Nephron (organoid): ENCODE results near the gene NDUFS8.

Experiments
- H3K27ac Mint-ChIP-seq, 3 experiments: 2 replicates each; pipeline ENCODE4 v1.8.0; 2020; ENCODE audit warnings: mixed read lengths in 3 of 3, mild to moderate bottlenecking in 2 of 3, moderate library complexity in 1 of 3
- H3K27me3 Mint-ChIP-seq: 2 replicates; pipeline ENCODE4 v1.8.0; 2021; ENCODE audit warnings: low read depth, mild to moderate bottlenecking, moderate library complexity, mixed read lengths
- H3K36me3 Mint-ChIP-seq: 2 replicates; pipeline ENCODE4 v1.8.0; 2020; ENCODE audit warnings: low read depth, mixed read lengths
- H3K4me1 Mint-ChIP-seq: 2 replicates; pipeline ENCODE4 v1.8.0; 2020; ENCODE audit warnings: mixed read lengths
- H3K4me3 Mint-ChIP-seq, 3 experiments: 2 replicates each; pipeline ENCODE4 v1.8.0; 2020; ENCODE audit warnings: mild to moderate bottlenecking in 3 of 3, mixed read lengths in 3 of 3, moderate library complexity in 2 of 3
- H3K9me3 Mint-ChIP-seq: 2 replicates; pipeline ENCODE4 v1.8.0; 2020; ENCODE audit warnings: mixed read lengths
- TF ChIP-seq, protein P1 (sequence below), 3 experiments: fragments of 200-600 bp; sonication (generic); IDR thresholded peaks; one replicate each; pipeline ENCODE4 v1.5.0; 2021; ENCODE audit warnings: antibody characterized with exemption in 3 of 3; ENCODE audit not compliant: unreplicated experiment in 3 of 3

The NDUFS8 gene

GRCh38 chr11:68021167-68021787, 9.2 kb upstream of the NDUFS8 start:
- Mint-ChIP-seq H3K4me3 (no peak overlapping the region), H3K9me3 (peaks cover 14% of the 10 kb centered on the region), H3K36me3 (peaks cover 24% of the 10 kb centered on the region), H3K27ac (no peak overlapping the region), H3K27me3 (peaks cover 7% of the 10 kb centered on the region), H3K4me1 (peaks cover 10% of the 10 kb centered on the region)
- TF ChIP-seq, protein P1, sequence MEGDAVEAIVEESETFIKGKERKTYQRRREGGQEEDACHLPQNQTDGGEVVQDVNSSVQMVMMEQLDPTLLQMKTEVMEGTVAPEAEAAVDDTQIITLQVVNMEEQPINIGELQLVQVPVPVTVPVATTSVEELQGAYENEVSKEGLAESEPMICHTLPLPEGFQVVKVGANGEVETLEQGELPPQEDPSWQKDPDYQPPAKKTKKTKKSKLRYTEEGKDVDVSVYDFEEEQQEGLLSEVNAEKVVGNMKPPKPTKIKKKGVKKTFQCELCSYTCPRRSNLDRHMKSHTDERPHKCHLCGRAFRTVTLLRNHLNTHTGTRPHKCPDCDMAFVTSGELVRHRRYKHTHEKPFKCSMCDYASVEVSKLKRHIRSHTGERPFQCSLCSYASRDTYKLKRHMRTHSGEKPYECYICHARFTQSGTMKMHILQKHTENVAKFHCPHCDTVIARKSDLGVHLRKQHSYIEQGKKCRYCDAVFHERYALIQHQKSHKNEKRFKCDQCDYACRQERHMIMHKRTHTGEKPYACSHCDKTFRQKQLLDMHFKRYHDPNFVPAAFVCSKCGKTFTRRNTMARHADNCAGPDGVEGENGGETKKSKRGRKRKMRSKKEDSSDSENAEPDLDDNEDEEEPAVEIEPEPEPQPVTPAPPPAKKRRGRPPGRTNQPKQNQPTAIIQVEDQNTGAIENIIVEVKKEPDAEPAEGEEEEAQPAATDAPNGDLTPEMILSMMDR (IDR thresholded peaks at IDR 0.05; ENCODE audit: unreplicated experiment in 3 of 3) = peak in 1 of 3 experiments; percentile 38

DNA sequence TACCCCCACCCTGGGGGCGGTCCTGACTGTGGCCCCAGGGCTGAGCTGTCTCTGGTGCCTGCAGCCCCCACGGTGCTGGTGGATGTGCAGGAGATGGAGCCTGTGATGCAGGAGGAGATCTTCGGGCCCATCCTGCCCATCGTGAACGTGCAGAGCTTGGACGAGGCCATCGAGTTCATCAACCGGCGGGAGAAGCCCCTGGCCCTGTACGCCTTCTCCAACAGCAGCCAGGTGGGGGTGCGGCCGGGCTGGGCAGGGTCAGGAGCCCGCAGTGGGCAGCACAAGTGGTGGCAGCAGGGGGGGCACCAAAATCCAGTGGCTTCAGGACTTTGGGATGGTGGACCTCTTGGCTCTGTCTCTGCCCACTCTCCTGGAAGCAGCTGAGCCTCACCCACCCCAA, 8.0 kb upstream of the NDUFS8 start:
- H3K27me3 Mint-ChIP-seq = peaks cover 7% of the 10 kb centered on the region
- peaks cover 14% of the 10 kb centered on the region for H3K9me3 Mint-ChIP-seq
- peaks cover 5% of the 10 kb centered on the region for H3K4me1 Mint-ChIP-seq
- TF ChIP-seq, protein P1 (IDR thresholded peaks at IDR 0.05; ENCODE audit: unreplicated experiment in 3 of 3) = no peak
- no peak overlapping the region for H3K4me3 Mint-ChIP-seq
- no peak overlapping the region for H3K27ac Mint-ChIP-seq
- peaks cover 26% of the 10 kb centered on the region for H3K36me3 Mint-ChIP-seq

DNA sequence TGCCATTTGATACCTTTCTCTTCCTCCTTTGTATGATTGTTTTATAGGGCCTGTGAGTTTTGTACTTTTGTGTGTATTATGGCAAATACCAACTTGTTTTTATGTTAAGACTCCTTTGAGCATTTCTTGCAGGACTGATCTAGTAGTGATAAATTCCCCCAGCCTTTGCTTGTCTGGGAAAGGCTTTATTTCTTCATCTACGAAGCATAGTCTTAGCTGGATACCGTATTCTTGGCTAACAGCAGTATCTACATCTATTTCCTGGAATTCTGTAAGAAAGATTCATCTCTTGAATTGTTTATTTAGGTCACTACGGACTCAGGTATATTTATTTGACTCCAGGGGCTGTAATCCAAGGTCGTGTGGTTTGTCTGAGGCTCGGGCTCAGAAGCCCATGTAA, 6.0 kb upstream of the NDUFS8 start:
- TF ChIP-seq, protein P1 (IDR thresholded peaks at IDR 0.05; ENCODE audit: unreplicated experiment in 3 of 3) = no peak
- Mint-ChIP-seq H3K36me3 (peaks cover 26% of the 10 kb centered on the region), H3K27me3 (peaks cover 3% of the 10 kb centered on the region), H3K27ac (no peak overlapping the region), H3K4me1 (peaks cover 8% of the 10 kb centered on the region), H3K4me3 (no peak overlapping the region), H3K9me3 (peaks cover 14% of the 10 kb centered on the region)

DNA sequence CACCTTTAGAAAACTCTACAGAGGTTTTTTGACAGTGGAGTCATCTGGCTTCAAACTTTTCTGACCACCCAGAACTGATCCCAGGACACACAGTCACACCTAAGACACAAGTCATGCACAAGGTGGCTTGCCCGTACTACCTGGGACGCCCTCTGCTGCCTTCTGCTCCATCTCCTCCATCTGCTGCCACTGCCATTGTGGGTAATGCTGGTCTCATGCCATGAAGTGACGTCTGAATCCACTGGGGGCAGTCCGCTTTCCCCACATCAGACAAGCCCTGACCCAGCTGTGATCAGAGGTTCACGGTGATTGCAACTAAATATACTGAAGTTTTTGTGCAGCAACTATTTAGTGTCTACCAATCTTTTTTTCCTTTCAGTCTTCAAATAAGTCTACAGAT, 5.4 kb upstream of the NDUFS8 start:
- no peak overlapping the region for H3K27ac Mint-ChIP-seq

GRCh38 chr11:68026391-68027105, 3.9 kb upstream of the NDUFS8 start:
- TF ChIP-seq, protein P1 (IDR thresholded peaks at IDR 0.05; ENCODE audit: unreplicated experiment in 3 of 3) = no peak
- Mint-ChIP-seq H3K9me3 (peaks cover 14% of the 10 kb centered on the region), H3K36me3 (peaks cover 26% of the 10 kb centered on the region), H3K4me1 (peaks cover 18% of the 10 kb centered on the region), H3K27me3 (no peaks in the 10 kb centered on the region), H3K27ac (no peak overlapping the region), H3K4me3 (no peak overlapping the region)

More for the DNA sequence above, 5.4 kb upstream of the NDUFS8 start:
- TF ChIP-seq, protein P1 (IDR thresholded peaks at IDR 0.05; ENCODE audit: unreplicated experiment in 3 of 3) = no peak
- Mint-ChIP-seq H3K36me3 (peaks cover 26% of the 10 kb centered on the region), H3K9me3 (peaks cover 14% of the 10 kb centered on the region), H3K4me1 (peaks cover 10% of the 10 kb centered on the region), H3K27me3 (peaks cover 3% of the 10 kb centered on the region), H3K4me3 (no peak overlapping the region)
